Measurements from ENCODE around the gene CEP57L1. TPM values are rescaled to one million over a fixed set of nuclear protein-coding genes. Genes with fewer than 3 reads are reported as not detected.
A peak's percentile ranks its signal among the peaks of the same experiment; 100 is the strongest.
"Not testable (repeated sequence)": the region's sequence is repeated elsewhere in the genome, so short reads cannot be mapped to it uniquely, and the experiment has no call there.

The CEP57L1 gene
- total and polyA plus RNA-seq, 10 of the 15 experiments (the other 5 are each of a cell fraction or from before 2014, with no cell fraction given): 12.7 to 30.5 (median 21.9) TPM

DNA sequence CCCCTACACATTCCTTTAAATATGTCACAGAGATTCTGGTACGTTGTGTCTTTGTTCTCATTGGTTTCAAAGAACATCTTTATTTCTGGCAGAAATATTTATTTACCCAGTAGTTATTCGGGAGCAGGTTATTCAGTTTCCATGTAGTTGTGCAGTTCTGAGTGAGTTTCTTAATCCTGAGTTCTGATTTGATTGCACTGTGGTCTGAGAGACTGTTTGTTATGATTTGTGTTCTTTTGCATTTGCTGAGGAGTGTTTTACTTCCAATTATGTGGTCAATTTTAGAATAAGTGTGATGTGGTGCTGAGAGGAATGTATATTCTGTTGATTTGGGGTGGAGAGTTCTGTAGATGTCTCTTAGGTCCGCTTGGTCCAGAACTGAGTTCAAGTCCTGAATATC lies 17.4 kb downstream of the CEP57L1 start:
- WGBS (ENCODE audit: insufficient coverage, insufficient replicate concordance, low lambda C conversion rate, missing lambda C conversion rate): 73% methylated on average over 3 of the region's 3 CpGs
- H3K9ac ChIP-seq (ENCODE audit: control insufficient read depth, insufficient read depth, low read length); H2AFZ ChIP-seq (ENCODE audit: control insufficient read depth, low read depth, low read length); FAIRE-seq; H3K9me3 ChIP-seq (replicated peaks; ENCODE audit: control insufficient read depth, insufficient read depth, low read length); H3K36me3 ChIP-seq (ENCODE audit: control insufficient read depth in 2 of 2, insufficient read depth in 2 of 2, low read length in 1 of 2); BruUV-seq (replicated peaks); H3K4me3 ChIP-seq; H3K27me3 ChIP-seq (replicated peaks in 1 of 2; ENCODE audit: control insufficient read depth in 2 of 2, insufficient read depth in 2 of 2, low read length in 1 of 2); H3K79me2 ChIP-seq (ENCODE audit: control insufficient read depth, insufficient read depth, low read length); intact Hi-C loops (cut with micrococcal nuclease; ENCODE audit: unreplicated experiment); H3K4me2 ChIP-seq (ENCODE audit: control insufficient read depth, insufficient read depth); in situ Hi-C loops (cut with MboI); ATAC-seq; H3K27ac ChIP-seq (ENCODE audit: control insufficient read depth, insufficient read depth); POLR2A ChIA-PET; SMC1A ChIA-PET (ENCODE audit: uncharacterized antibody, unreplicated experiment); RAD21 ChIA-PET (ENCODE audit: unreplicated experiment); H3K4me1 ChIP-seq (ENCODE audit: control insufficient read depth, insufficient read depth, low read length); DNase-seq (ENCODE audit: low read depth, low spot score); CTCF ChIA-PET; H4K20me1 ChIP-seq (ENCODE audit: control insufficient read depth, insufficient read depth): not testable (repeated sequence)

DNA sequence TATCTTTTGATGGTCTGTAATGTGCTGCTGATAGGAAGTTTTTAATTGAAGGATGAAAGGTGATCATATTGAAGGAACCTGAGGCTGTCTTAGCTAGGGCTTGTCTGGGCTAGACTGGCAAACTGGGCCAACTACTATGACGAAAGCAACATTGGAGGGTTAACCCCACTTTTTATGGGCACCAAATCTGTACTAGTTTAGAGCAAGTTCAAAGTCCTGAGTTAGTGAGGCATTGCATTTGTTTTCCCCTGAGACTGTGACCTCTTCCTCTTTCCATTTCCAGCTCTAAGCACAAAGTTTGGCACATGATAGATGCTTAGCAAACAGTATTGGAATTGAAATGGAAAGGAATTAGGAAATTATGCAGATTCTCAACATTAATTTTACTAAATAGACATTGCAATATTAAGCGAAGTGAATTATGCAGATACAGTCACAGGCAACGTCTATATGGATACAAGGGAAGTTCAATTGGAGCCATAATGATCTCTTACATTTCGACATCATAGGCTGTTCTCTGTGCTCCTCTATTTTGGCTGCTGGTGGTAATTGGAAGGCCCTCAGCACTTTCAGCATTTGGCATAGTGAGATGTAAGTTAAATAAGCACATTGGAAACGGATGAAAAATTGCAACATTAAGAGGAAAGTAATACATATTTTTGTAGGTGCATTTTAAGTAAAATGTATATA lies 22.2 kb downstream of the CEP57L1 start:
- H3K4me3 ChIP-seq: no peak overlapping the region
- ChIA-PET SMC1A (ENCODE audit: uncharacterized antibody, unreplicated experiment) (interaction anchor here (0.8 to 3.8 kb wide), 6 partner anchors 11 to 262 kb away, joined by 3 to 24 read pairs (median 5); partner anchors contain the start of genes CEP57L1 and SESN1), CTCF (interaction anchor here (0.5 to 2.2 kb wide), 6 partner anchors 11 to 1825 kb away, joined by 3 to 8 read pairs (median 3); partner anchors contain the start of gene SESN1), POLR2A (interaction anchor here (0.6 to 2.4 kb wide), 4 partner anchors 16 to 23 kb away, joined by 4 to 10 read pairs (median 6); partner anchors contain the start of genes CEP57L1 and SESN1), RAD21 (ENCODE audit: unreplicated experiment) (interaction anchor here (1.3 to 2.2 kb wide), 3 partner anchors 21 to 70 kb away, joined by 3 to 9 read pairs (median 4); partner anchors contain the start of gene SESN1)
- in situ Hi-C loops (cut with MboI) (no loop called here), intact Hi-C loops (cut with micrococcal nuclease; ENCODE audit: unreplicated experiment) (no loop called here)
- no peaks in the 10 kb centered on the region for H3K79me2 ChIP-seq (ENCODE audit: control insufficient read depth, insufficient read depth, low read length)
- no peaks in the 10 kb centered on the region for H3K9me3 ChIP-seq (replicated peaks; ENCODE audit: control insufficient read depth, insufficient read depth, low read length)
- DNase-seq (ENCODE audit: low read depth, low spot score): peak; percentile 85
- no peak overlapping the region; the same call in 1 of the 2 replicates for H2AFZ ChIP-seq (ENCODE audit: control insufficient read depth, low read depth, low read length)
- H3K4me2 ChIP-seq (ENCODE audit: control insufficient read depth, insufficient read depth): 0 out of 2 replicates have a peak overlapping the region, but pooled peaks have one; percentile 41
- no peak overlapping the region for H3K9ac ChIP-seq (ENCODE audit: control insufficient read depth, insufficient read depth, low read length)
- peak overlapping the region; percentile 33; the same call in 1 of the 2 replicates for H3K27ac ChIP-seq (ENCODE audit: control insufficient read depth, insufficient read depth)
- 47% methylated on average over 5 of the region's 5 CpGs for WGBS (ENCODE audit: insufficient coverage, insufficient replicate concordance, low lambda C conversion rate, missing lambda C conversion rate)
- peak; percentile 93 for ATAC-seq
- BruUV-seq (replicated peaks): no TSS peak
- H3K4me1 ChIP-seq (ENCODE audit: control insufficient read depth, insufficient read depth, low read length): peaks cover 13% of the 10 kb centered on the region
- no peak for FAIRE-seq
- H3K27me3 ChIP-seq (replicated peaks in 1 of 2; ENCODE audit: control insufficient read depth in 2 of 2, insufficient read depth in 2 of 2, low read length in 1 of 2): no peaks in the 10 kb centered on the region
- no peaks in the 10 kb centered on the region for H3K36me3 ChIP-seq (ENCODE audit: control insufficient read depth in 2 of 2, insufficient read depth in 2 of 2, low read length in 1 of 2)
- no peaks in the 10 kb centered on the region for H4K20me1 ChIP-seq (ENCODE audit: control insufficient read depth, insufficient read depth)
- no peak; the same call in 2 of the 3 replicates for TF ChIP-seq POU2F2 (IDR thresholded peaks at IDR 0.05; ENCODE audit: borderline replicate concordance, low read depth, low read length)
- peak; percentile 97 for TF ChIP-seq MEF2B (IDR thresholded peaks at IDR 0.05; ENCODE audit: partially characterized antibody, poor library complexity, severe bottlenecking)
- TF ChIP-seq STAT1 (conservative IDR thresholded peaks at IDR 0.05): no peak
- TF ChIP-seq, protein P1, sequence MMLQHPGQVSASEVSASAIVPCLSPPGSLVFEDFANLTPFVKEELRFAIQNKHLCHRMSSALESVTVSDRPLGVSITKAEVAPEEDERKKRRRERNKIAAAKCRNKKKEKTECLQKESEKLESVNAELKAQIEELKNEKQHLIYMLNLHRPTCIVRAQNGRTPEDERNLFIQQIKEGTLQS (IDR thresholded peaks at IDR 0.05; ENCODE audit: borderline replicate concordance, extremely low read depth, low read depth, low read length): no peak
- TF ChIP-seq CHD1 (IDR thresholded peaks at IDR 0.05; ENCODE audit: low read depth, low read length): no peak
- TF ChIP-seq CBX5 (IDR thresholded peaks at IDR 0.05; ENCODE audit: low read depth): no peak
- TF ChIP-seq JUND (IDR thresholded peaks at IDR 0.05; ENCODE audit: low read depth, low read length): no peak
- TF ChIP-seq, protein P2, sequence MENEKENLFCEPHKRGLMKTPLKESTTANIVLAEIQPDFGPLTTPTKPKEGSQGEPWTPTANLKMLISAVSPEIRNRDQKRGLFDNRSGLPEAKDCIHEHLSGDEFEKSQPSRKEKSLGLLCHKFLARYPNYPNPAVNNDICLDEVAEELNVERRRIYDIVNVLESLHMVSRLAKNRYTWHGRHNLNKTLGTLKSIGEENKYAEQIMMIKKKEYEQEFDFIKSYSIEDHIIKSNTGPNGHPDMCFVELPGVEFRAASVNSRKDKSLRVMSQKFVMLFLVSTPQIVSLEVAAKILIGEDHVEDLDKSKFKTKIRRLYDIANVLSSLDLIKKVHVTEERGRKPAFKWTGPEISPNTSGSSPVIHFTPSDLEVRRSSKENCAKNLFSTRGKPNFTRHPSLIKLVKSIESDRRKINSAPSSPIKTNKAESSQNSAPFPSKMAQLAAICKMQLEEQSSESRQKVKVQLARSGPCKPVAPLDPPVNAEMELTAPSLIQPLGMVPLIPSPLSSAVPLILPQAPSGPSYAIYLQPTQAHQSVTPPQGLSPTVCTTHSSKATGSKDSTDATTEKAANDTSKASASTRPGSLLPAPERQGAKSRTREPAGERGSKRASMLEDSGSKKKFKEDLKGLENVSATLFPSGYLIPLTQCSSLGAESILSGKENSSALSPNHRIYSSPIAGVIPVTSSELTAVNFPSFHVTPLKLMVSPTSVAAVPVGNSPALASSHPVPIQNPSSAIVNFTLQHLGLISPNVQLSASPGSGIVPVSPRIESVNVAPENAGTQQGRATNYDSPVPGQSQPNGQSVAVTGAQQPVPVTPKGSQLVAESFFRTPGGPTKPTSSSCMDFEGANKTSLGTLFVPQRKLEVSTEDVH (IDR thresholded peaks at IDR 0.05; ENCODE audit: low read depth, partially characterized antibody): no peak
- no peak for TF ChIP-seq EZH2 (IDR thresholded peaks at IDR 0.05; ENCODE audit: borderline replicate concordance, control insufficient read depth, low read depth, low read length)
- TF ChIP-seq SIN3A (IDR thresholded peaks at IDR 0.05; ENCODE audit: low read depth, low read length): no peak
